Suppressor macrophage treated with lipopolysaccharide for 1 hour (primary cell): ENCODE data around the gene LLGL2.
"Not testable (repeated sequence)": the region's sequence is repeated elsewhere in the genome, so short reads cannot be mapped to it uniquely, and the experiment has no call there.

Experiments used
- DNase-seq, 3 donors: peaks; one replicate each; pipeline ENCODE4 v3.0.0-alpha.2; 2020 to 2022

Gene LLGL2

DNA sequence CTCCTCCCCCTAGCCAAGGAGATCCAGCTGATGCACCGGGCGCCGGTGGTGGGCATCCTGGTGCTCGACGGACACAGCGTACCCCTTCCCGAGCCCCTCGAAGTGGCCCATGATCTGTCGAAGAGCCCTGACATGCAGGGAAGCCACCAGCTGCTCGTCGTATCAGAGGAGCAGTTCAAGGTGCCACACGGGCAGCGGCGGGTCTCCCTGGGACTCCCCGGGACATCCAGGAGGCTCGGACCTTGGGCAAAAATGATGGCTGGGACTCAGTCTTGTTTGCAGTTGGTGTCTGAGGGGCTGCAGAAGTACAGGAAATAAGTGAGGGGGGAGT is 46.4 kb downstream of the LLGL2 start:
- no peak for DNase-seq

DNA sequence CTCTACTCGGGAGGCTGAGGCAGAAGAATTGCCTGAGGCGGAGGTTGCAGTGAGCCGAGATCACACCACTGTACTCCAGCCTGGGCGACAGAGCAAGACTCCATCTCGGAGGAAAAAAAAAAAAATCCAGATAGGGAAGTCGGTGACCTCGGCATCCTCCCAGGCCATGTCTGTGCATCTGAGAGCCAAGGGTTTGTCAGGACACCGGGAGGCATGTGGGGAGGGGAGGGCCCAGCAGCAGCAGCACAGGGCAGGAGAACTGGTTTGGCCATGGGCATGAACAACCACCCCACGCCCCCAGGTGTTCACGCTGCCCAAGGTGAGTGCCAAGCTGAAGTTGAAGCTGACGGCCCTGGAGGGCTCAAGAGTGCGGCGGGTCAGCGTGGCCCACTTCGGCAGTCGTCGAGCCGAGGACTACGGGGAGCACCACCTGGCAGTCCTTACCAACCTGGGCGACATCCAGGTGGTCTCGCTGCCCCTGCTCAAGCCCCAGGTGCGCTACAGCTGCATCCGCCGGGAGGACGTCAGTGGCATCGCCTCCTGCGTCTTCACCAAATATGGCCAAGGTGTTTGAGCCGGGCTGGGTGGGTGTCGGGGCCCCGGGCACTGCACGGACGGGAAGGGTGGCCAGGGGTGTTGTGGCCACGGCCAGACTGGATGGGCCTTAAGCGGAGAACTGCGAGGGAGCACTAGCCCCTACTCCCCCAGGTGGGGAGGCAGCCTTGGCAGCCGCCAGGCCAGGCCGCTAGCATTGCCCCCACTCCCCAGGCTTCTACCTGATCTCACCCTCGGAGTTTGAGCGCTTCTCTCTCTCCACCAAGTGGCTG is 47.4 kb downstream of the LLGL2 start:
- no peak for DNase-seq

DNA sequence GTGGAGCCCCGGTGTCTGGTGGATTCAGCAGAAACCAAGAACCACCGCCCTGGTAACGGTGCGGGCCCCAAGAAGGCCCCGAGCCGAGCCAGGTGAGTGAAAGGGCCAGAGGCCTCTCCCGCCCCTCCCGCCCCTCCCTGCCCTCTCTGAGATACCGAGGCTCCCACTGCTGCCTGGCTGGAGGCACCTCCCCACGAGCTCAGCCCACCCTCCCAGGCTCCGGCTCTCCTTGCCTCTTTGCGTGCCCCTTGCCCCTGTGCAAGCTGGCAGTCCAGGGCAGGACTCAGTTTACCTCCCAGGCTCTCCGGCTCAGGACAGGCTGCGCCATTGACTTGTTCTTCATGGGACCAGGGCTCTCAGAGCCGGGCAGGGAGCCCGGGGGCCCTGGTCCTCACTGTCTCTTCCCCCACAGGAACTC is 48.1 kb downstream of the LLGL2 start:
- no peak for DNase-seq

- DNase-seq = no peak
These were observed 48.5 kb downstream of the LLGL2 start for GRCh38 chr17:75573994-75574393.

DNA sequence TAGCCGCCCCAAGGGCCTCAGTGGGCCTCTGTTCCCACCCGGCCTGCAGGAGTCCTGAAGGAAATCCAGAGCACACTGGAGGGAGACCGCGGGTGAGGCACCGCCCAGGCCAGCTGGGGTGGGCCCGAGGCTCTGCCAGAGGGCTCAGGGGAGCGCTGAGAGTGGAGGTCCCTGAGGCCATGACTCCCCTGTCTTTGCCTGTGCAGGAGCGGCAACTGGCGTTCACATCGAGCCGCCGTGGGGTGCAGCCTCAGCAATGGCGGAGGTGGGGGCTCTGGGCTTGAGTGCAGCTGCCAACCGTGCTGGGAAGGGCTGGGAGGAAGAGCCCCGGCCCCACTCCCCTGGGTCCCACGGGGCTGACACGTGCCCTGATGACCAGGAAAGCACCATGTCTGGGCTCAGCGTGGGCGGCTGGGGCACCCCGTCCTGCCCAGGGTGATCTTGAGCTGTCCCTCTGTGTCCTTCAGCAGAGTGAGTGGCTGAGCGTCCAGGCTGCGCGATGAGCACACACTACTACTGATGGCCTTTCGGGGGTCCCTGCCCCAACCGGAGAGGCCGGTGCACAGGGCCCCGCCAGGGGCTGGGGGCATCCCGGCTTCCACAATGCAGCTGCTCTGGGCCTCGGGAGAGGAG is 49.0 kb downstream of the LLGL2 start:
- DNase-seq = peak in 2 of 3 donors; percentile 29 to 78

- no peak for DNase-seq
These were observed 49.7 kb downstream of the LLGL2 start for GRCh38 chr17:75575197-75575596.

DNA sequence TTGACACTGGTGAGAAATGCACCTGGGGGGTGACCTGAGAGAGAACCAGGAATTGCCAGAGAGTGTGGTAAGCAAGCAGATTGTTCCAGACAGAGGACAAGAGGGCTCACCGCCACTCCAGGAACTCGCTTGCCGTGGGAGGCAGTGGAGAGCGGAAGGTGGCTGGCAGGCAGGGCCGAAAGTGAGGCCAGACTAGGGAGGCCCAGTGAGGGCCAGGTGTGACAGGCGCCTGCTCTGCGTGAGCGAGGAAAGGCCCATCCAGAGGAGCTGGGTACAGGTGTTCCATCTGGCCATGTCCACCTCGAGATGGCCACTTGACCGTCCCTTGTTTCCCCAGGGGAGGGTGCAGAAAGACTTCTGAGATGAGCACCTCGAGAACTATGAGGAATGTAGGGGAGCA is 50.2 kb downstream of the LLGL2 start:
- no peak for DNase-seq

DNA sequence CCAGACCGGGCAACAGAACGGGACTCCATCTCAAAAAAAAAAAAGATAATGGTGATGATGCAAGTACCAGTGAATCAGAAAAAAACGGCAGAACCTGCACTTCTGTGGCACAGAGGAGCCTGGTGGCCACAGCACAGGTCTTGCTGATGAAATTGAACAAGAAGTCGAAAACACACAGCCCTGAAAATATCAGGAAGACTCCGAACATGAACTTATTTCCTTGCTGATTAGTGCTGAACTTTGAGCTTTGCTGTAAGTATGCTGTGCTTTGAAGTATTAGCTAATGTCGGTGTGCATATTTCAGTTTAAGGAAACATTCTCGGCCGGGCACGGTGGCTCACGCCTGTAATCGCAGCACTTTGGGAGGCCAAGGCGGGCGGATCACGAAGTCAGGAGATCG is 51.2 kb downstream of the LLGL2 start:
- DNase-seq = no peak

DNA sequence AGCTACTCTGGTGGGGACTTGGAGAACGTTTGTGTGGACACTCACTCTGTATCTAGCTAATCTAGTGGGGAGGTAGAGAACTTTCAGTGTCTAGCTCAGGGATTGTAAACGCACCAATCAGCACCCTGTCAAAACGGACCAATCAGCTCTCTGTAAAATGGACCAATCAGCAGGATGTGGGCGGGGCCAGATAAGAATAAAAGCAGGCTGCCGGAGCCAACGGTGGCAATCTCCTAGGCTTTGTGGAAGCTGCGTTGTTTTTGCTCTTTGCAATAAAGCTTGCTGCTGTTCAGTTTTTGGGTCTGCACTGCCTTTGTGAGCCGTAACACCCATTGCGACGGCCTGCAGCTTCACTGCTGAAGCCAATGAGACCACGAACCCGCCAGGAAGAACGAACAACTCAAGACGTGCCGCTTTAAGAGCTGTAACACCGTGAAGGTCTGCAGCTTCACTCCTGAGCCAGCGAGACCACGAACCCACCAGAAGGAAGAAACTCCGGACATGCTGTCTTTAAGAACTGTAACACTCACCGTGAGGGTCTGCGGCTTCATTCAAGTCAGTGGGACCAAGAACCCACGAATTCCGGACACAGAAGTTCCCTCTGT is 55.7 kb downstream of the LLGL2 start:
- peak; percentile 23 to 36 (median 30) for DNase-seq

- DNase-seq = not testable (repeated sequence)
These were observed 57.7 kb downstream of the LLGL2 start for GRCh38 chr17:75583197-75583596.

- no peak for DNase-seq
These were observed 59.3 kb downstream of the LLGL2 start for GRCh38 chr17:75584849-75585175.

DNA sequence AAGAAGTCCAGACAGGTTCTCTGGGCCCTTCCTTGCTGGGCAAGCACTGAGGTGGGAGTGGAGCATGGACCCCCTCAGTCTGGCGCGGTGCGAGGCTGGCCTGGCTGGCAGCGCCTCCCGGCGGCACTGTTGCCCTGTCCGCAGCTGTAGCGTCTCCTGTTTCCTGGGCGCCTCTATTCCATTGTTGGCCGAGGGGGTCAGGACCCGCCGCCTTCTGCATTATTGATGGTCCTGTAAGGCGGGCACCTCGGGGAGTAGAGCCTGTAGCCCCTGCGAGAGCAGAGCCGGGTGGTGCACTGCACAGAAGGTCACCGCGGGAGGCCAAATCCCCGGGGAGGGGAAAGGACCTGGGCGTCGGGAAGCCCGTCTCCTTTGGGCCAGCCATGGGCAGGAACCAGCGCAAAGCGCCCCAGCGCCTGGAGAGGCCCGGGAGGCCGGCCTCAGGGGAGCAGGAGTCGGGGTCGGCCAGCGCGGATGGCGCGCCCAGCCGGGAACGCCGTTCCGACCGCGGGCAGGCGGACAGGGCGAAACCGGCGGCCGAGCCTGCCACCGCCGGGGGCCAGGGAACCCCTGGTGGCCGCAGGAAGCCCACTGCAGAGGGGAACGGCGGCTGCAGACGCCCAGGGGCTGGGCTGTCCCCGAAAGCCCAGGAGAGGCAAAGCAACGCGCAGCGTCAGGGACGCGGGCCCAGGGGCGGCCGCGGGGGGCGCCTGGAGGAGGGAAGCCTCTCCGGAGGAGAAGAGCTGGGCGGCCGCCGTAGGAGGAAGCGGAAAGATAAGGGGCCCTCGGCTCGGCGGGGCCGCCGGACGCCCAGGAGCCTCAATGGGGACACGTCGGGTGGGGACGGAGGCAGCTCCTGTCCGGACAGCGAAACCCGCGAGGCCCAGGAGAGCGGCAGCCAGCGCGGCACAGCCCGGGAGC is 62.4 kb downstream of the LLGL2 start, which contains the start of gene MYO15B:
MYO15B (plus strand) TSS at position 126 of the 921 bp plus-strand sequence; CDS start at position 384, 258 bp downstream.
- peak; percentile 63 to 84 (median 66) for DNase-seq

DNA sequence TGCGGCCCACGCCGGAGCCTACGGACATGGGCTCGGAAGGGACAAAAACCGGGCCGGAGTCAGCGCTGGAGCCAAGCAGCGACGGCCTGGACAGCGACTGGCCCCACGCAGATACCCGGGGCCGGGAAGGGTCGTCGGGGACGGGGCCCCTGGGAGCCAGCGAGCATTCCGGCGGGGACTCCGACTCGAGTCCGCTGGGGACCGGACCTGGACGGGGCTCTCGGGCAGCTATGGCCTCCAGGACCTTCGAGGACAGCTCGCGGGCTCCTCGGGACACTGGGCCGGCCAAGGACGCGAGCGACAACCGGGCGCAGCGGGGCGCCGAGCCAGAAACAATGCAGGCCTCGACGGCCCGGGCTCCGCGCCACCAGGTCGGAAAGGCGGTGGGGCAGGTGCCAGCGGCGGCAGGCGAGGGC is 63.1 kb downstream of the LLGL2 start:
- no peak for DNase-seq

GRCh38 chr17:75589012-75589918 is 63.8 kb downstream of the LLGL2 start:
- DNase-seq = peak; percentile 91 to 99 (median 97)

DNA sequence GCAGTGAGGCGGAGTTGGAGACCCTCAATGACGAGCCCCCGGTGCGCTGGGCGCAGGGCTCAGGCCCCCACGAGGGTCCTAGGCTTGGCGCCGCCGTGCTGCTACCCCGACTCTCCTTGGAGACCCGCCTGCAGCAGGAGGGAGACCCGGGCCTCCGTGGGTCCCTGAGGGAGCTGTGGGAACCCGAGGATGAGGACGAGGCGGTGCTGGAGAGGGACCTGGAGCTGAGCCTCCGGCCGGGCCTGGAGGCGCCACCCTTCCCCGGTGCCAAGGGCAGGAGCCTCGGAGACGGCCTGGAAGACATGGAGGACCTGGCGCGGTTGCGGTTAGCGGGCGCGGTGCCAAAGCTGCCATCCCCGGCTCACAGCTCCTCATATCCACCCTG is 64.4 kb downstream of the LLGL2 start:
- no peak for DNase-seq

DNA sequence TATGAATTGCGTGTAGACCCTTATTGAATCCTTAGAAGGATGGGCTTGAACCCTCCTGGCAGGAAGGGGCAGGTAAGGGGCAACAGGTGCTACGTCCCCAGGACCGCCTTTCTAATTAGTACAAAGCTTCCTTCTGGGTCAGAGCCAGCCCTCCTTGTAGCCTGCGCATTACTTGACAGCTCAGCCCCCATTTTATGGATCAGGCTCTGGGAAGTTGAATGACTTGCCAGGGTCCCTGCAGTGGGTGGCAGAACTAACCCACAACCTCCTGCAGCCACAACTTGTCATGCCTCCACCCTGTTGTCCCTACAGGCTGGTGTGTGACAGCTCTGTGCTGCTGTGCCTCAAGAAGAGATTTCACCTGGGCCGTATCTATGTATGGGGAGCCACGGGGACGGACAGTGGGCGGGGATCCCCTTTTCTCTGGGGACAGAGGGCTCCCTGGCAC is 64.8 kb downstream of the LLGL2 start:
- DNase-seq = no peak

DNA sequence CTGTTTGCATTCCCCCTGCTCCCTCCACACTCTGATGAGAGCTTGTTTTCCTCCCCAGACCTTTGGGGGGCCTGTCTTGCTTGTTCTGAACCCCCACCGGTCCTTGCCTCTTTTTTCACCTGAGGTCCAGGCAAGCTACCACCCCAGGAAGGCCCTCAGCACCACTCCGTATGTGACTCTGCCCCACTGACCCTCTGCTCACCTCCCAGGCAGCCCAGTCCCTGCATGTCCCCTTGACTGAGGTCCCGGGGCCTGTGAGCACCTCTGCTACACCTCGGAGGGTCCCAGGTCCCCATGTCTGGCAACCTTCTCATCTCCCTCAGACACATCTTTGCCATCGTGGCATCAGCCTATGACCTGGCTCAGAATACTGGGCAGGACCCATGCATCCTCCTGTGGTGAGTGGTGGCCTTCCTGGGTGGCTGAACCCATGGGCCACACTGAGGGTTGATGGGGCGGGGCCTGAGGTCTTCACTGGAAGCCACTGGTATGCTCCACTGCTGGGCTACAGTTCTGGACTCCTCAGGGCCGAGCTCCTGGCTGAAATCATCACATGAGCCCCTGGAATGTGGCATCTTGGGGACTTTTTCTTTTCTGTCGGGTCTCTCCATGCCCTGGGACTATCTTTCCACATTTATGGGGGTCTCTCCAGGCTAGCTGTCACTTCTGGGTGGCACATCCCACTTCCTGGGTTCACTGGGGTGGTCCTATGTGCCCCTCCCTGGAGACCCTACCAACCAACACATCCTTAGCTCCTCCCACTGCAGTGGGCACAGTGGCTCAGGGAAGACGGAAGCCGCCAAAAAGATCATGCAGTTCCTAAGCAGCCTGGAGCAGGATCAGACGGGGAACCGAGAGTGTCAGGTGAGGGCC is 65.6 kb downstream of the LLGL2 start:
- DNase-seq = no peak

GRCh38 chr17:75591722-75592302 is 66.3 kb downstream of the LLGL2 start:
- DNase-seq = no peak

DNA sequence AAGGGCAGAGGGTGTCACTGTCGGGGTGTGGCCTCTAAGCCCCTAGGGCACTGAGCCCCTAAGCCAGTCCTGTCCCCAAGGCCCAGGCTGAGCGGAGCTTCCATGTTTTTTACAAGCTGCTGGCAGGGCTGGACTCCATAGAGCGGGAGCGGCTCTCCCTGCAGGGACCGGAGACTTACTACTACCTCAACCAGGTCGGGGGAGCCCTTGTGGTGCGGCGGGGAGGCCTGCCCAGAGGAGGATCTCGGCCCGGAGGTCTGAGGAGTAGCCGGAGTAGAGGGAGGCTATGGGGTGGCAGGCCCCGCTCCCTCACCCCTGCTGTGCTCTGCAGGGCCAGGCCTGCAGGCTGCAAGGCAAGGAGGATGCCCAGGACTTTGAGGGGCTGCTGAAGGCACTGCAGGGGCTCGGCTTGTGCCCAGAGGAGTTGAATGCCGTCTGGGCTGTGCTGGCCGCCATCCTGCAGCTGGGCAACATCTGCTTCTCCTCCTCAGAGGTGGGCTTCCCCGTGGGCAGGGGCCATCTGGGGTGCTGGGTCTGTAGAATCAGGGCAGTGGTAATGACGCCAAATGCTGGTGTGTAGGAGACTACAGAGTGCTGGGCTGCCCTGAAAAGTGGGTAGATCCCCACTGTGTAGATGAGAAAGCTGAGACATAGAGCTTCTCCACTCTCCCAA is 67.0 kb downstream of the LLGL2 start:
- no peak for DNase-seq

- not testable (repeated sequence) for DNase-seq
These were observed 67.9 kb downstream of the LLGL2 start for GRCh38 chr17:75593430-75593829.
